ENCODE measurements around the gene COLEC11. TPM values are rescaled to one million over a fixed set of nuclear protein-coding genes. Genes with fewer than 3 reads are reported as not detected.

COLEC11 gene
- total RNA-seq, 1 experiment from 2014 or later: 1.3 TPM

DNA sequence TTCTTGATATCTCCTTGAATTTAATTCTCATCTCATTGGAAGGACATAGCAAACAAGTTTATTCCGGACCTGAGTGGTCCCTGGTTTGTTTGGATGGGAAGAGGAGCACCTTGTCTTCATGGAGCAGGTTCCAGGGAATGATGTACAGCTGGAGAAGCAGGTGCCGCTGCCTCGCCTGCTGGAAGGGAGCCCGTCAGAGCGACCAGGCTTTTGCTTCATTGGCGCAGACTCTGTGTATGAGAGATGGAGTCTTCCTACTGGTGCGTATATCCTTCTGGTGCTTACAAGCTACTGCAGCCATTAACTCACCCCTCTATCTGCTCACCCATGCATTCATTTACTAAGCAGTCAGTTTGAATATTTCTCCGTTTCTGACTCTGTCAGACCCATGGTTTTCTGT is 51.5 kb downstream of the COLEC11 start (continued):
- TF ChIP-seq, protein P1, sequence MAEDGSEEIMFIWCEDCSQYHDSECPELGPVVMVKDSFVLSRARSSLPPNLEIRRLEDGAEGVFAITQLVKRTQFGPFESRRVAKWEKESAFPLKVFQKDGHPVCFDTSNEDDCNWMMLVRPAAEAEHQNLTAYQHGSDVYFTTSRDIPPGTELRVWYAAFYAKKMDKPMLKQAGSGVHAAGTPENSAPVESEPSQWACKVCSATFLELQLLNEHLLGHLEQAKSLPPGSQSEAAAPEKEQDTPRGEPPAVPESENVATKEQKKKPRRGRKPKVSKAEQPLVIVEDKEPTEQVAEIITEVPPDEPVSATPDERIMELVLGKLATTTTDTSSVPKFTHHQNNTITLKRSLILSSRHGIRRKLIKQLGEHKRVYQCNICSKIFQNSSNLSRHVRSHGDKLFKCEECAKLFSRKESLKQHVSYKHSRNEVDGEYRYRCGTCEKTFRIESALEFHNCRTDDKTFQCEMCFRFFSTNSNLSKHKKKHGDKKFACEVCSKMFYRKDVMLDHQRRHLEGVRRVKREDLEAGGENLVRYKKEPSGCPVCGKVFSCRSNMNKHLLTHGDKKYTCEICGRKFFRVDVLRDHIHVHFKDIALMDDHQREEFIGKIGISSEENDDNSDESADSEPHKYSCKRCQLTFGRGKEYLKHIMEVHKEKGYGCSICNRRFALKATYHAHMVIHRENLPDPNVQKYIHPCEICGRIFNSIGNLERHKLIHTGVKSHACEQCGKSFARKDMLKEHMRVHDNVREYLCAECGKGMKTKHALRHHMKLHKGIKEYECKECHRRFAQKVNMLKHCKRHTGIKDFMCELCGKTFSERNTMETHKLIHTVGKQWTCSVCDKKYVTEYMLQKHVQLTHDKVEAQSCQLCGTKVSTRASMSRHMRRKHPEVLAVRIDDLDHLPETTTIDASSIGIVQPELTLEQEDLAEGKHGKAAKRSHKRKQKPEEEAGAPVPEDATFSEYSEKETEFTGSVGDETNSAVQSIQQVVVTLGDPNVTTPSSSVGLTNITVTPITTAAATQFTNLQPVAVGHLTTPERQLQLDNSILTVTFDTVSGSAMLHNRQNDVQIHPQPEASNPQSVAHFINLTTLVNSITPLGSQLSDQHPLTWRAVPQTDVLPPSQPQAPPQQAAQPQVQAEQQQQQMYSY (CRISPR knock-in tag; IDR thresholded peaks at IDR 0.05): no peak
- TF ChIP-seq NR2C2 (CRISPR knock-in tag; IDR thresholded peaks at IDR 0.05) (no peak), RORB (CRISPR knock-in tag; IDR thresholded peaks at IDR 0.05) (no peak), USF2 (CRISPR knock-in tag; IDR thresholded peaks at IDR 0.05) (no peak)

DNA sequence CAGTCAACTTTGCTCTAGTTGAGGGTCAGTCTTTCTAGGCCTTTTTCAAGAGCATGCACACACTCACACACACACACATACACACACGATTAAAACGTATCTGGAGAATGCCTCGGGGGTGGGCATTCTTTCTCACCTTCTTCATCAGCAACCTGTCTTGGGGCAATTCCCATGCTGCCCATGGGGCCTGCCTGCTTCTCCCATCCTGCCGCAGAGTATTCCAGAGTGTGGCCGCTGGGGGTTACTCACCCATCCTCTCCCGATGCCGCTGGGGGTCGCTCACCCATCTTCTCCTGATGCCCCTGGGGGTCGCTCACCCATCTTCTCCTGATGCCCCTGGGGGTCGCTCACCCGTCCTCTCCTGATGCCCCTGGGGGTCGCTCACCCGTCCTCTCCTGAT is 52.3 kb downstream of the COLEC11 start:
- peaks cover 10% of the 10 kb centered on the region for H3K27me3 Mint-ChIP-seq (ENCODE audit: low read depth)
- ATAC-seq: no peak
- ChIA-PET CTCF (no interaction called here), POLR2A (no interaction called here)
- no peaks in the 10 kb centered on the region for H3K9me3 Mint-ChIP-seq
- H3K4me1 Mint-ChIP-seq: peaks cover 11% of the 10 kb centered on the region
- H3K4me3 Mint-ChIP-seq: no peak overlapping the region
- no peaks in the 10 kb centered on the region for H3K36me3 Mint-ChIP-seq
- H3K27ac Mint-ChIP-seq: no peak overlapping the region
- DNase-seq (ENCODE audit: low spot score): no peak
- no peak for TF ChIP-seq SMAD3 (CRISPR knock-in tag; IDR thresholded peaks at IDR 0.05; ENCODE audit: borderline replicate concordance)
- TF ChIP-seq MYBL2 (CRISPR knock-in tag; IDR thresholded peaks at IDR 0.05): no peak
- no peak for TF ChIP-seq RORB (CRISPR knock-in tag; IDR thresholded peaks at IDR 0.05)
- TF ChIP-seq ZNF425 (CRISPR knock-in tag; conservative IDR thresholded peaks at IDR 0.05): no peak

- Mint-ChIP-seq H3K4me1 (peaks cover 12% of the 10 kb centered on the region), H3K36me3 (no peaks in the 10 kb centered on the region), H3K4me3 (no peak overlapping the region), H3K27me3 (ENCODE audit: low read depth) (peaks cover 10% of the 10 kb centered on the region), H3K9me3 (no peaks in the 10 kb centered on the region), H3K27ac (no peak overlapping the region)
- ChIA-PET POLR2A (interaction anchor here (0.8 kb wide), 1 partner anchor 90 kb away, joined by 3 read pairs; the partner anchor contains the start of gene RNASEH1), CTCF (no interaction called here)
- DNase-seq (ENCODE audit: low spot score) (no peak), ATAC-seq (no peak)
- TF ChIP-seq PRRX2 (CRISPR knock-in tag; IDR thresholded peaks at IDR 0.05): no peak
- no peak for TF ChIP-seq ZNF138 (CRISPR knock-in tag; conservative IDR thresholded peaks at IDR 0.05)
- no peak for TF ChIP-seq ZNF425 (CRISPR knock-in tag; conservative IDR thresholded peaks at IDR 0.05)
- TF ChIP-seq MXD4 (CRISPR knock-in tag; IDR thresholded peaks at IDR 0.05; ENCODE audit: borderline replicate concordance): no peak
- no peak for TF ChIP-seq TEAD4 (CRISPR knock-in tag; IDR thresholded peaks at IDR 0.05)
- no peak for TF ChIP-seq STAT6 (CRISPR knock-in tag; conservative IDR thresholded peaks at IDR 0.05; ENCODE audit: low read depth)
- no peak for TF ChIP-seq RORB (CRISPR knock-in tag; IDR thresholded peaks at IDR 0.05)
- no peak for TF ChIP-seq ZBTB21 (CRISPR knock-in tag; IDR thresholded peaks at IDR 0.05; ENCODE audit: borderline replicate concordance)
- TF ChIP-seq, protein P2, sequence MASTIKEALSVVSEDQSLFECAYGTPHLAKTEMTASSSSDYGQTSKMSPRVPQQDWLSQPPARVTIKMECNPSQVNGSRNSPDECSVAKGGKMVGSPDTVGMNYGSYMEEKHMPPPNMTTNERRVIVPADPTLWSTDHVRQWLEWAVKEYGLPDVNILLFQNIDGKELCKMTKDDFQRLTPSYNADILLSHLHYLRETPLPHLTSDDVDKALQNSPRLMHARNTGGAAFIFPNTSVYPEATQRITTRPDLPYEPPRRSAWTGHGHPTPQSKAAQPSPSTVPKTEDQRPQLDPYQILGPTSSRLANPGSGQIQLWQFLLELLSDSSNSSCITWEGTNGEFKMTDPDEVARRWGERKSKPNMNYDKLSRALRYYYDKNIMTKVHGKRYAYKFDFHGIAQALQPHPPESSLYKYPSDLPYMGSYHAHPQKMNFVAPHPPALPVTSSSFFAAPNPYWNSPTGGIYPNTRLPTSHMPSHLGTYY (CRISPR knock-in tag; IDR thresholded peaks at IDR 0.05): no peak
- TF ChIP-seq GRHL2 (CRISPR knock-in tag; IDR thresholded peaks at IDR 0.05; ENCODE audit: insufficient replicate concordance, severe bottlenecking): no peak
- no peak for TF ChIP-seq TCF7 (CRISPR knock-in tag; IDR thresholded peaks at IDR 0.05; ENCODE audit: low read depth)
- no peak for TF ChIP-seq SOX15 (CRISPR knock-in tag; IDR thresholded peaks at IDR 0.05)
- no peak for TF ChIP-seq NR2C2 (CRISPR knock-in tag; IDR thresholded peaks at IDR 0.05)
- no peak for TF ChIP-seq EMX1 (CRISPR knock-in tag; IDR thresholded peaks at IDR 0.05)
- no peak for TF ChIP-seq CREB1 (CRISPR knock-in tag; IDR thresholded peaks at IDR 0.05)
Measured at GRCh38 chr2:3647831-3648651, 53.1 kb downstream of the COLEC11 start.
